GM21360 (cell line): ENCODE results near the gene KLHDC8A.

Source experiments
- ATAC-seq: cut with Tn5 transposase; IDR thresholded peaks from one replicate; pipeline ENCODE4 v1.9.1; 2021; ENCODE audit warnings: mild to moderate bottlenecking, moderate library complexity; ENCODE audit not compliant: unreplicated experiment

KLHDC8A gene

GRCh38 chr1:205321162-205321958 lies 35.4 kb downstream of the KLHDC8A start, which contains the start of gene NUAK2:
NUAK2 (minus strand) TSS chr1:205321745; CDS start chr1:205321628, 117 bp downstream.
- no peak for ATAC-seq

- ATAC-seq: no peak
These were observed 37.4 kb downstream of the KLHDC8A start for GRCh38 chr1:205319081-205320018.

GRCh38 chr1:205318231-205318991 lies 38.3 kb downstream of the KLHDC8A start:
- no peak for ATAC-seq

GRCh38 chr1:205317311-205317917 lies 39.3 kb downstream of the KLHDC8A start:
- ATAC-seq: no peak

GRCh38 chr1:205316161-205316566 lies 40.6 kb downstream of the KLHDC8A start:
- no peak for ATAC-seq

- ATAC-seq: no peak
These were observed 41.6 kb downstream of the KLHDC8A start for GRCh38 chr1:205315008-205315618.

- peak; percentile 42 for ATAC-seq
These were observed 43.0 kb downstream of the KLHDC8A start for GRCh38 chr1:205313563-205314308.

- no peak for ATAC-seq
These were observed 43.7 kb downstream of the KLHDC8A start for GRCh38 chr1:205312866-205313562.

GRCh38 chr1:205310976-205311704 lies 45.6 kb downstream of the KLHDC8A start:
- no peak for ATAC-seq

- ATAC-seq: no peak
These were observed 47.0 kb downstream of the KLHDC8A start for GRCh38 chr1:205309741-205310140.

- no peak for ATAC-seq
These were observed 49.7 kb downstream of the KLHDC8A start for GRCh38 chr1:205306929-205307566.

- no peak for ATAC-seq
These were observed 52.0 kb downstream of the KLHDC8A start for GRCh38 chr1:205304695-205305070.

- ATAC-seq: no peak
These were observed 52.6 kb downstream of the KLHDC8A start for GRCh38 chr1:205304046-205304694.

GRCh38 chr1:205303247-205303888 lies 53.4 kb downstream of the KLHDC8A start:
- no peak for ATAC-seq

- no peak for ATAC-seq
These were observed 54.7 kb downstream of the KLHDC8A start for GRCh38 chr1:205301842-205302588.
